Brain pericyte (primary cell): ENCODE data around the gene RBM6.
"Not testable (repeated sequence)": the region's sequence is repeated elsewhere in the genome, so short reads cannot be mapped to it uniquely, and the experiment has no call there.

Experiments used
- DNase-seq: peaks from one replicate; pipeline ENCODE4 v3.0.0-alpha.2; 2012; ENCODE audit warnings: low read depth, low spot score

RBM6 gene

DNA sequence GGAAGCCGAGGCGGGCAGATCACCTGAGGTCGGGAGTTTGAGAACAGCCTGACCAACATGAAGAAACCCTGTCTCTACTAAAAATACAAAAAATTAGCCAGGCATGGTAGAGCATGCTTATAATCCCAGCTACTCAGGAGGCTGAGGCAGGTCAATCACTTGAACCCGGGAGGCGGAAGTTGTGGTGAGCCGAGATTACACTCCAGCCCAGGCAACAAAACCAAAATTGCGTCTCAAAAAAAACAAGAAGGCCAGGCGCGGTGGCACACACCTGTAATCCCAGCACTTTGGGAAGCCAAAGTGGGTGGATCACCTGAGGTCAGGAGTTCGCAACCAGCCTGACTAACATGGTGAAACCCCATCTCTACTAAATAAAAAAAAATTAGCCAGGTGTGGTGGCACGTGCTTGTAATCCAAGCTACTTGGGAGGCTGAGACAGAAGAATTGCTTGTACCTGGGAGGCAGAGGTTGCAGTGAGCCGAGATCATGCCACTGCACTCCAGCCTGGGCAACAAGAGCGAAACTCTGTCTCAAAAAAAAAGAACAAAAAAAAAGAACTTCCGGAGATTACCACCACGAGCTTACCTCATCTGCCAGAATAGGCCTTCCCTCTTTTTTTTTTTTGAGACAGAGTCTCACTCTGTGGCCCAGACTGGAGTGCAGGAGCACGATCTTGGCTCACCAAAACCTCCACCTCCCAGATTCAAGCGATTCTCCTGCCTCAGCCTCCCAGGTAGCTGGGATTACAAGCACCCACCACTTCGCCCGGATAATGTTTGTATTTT, 22.0 kb upstream of the RBM6 start:
- DNase-seq = not testable (repeated sequence)

DNA sequence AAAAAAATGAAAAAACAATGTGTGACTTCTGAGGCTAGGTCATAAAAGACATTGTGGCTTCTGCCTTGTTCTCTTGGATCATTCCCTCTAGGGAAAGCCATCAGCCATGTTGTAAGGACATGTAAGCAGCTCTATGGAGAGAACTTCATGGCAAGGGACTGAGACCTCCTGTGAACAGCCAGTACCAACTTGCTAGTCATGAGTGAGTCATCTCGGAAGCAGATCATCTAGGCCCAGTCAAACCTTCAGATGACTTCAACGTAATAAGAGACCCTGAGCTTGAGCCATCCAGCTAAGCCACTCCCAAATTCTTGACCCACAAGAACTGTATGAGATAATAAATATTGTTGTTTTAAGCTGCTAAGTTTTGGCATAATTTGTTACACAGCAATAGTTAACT, 15.3 kb upstream of the RBM6 start:
- DNase-seq = peak; percentile 29

DNA sequence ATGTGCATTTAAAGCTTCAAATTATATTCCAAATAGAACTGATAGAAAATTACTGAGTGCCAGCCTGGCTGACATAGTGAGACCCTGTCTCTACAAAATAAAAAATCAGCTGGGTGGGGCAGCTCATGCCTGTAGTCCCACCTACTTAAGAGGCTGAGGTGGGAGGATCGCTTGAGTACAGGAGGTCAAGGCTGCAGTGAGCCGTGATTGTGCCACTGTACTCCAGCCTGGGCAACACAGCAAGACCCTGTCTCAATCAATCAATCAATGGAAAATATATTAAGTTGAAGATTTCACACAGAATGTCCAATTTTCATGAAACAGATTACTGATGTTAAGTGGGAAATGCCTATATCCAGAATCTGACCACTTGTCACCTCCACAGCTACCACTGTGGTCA, 14.5 kb upstream of the RBM6 start:
- DNase-seq = no peak

DNA sequence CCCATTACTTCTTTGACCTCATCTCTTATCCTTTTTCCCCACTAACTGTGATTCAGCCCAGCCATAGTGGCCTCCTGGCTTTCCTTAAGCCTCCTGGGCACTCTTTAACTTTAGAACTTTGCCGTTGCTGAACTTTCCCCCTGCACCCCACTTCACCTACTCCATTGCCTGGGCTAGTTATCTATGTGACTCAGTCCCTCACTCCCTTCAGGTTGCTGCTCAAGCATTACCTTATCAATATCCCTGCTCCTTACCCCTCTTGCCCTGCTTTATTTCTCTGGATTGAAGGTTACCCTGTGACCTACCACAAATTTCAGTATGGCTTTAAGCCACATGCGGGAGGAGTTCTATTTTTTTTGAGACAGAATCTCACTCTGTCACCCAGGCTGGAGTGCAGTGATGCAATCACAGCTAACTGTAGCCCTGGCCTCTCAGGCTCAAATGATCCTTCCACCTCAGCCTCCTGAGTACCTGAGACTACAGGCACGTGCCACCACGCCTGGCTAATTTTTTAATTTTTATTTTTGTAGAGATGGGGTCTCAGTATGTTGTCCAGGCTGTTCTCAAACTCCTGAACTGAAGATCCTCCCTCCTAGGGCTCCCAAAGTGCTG, 13.7 kb upstream of the RBM6 start:
- DNase-seq = no peak

DNA sequence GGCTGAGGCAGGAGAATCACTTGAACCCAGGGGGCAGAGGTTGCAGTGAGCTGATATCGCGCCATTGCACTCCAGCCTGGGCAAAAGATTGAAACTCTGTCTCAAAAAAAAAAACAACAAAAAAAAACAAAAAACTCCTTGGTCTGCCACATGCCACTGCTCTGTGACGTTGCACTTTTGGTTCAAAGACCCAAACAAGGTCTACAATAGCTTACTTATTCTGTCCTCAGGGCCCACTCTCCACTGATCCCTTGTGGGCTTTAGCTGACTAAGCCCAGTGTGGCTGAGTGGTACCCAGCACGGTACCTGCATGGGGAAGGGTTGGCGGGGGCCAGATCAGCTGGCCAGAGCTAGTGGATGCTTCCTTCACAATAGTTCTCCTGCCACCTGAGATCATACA, 12.2 kb upstream of the RBM6 start:
- DNase-seq = no peak

DNA sequence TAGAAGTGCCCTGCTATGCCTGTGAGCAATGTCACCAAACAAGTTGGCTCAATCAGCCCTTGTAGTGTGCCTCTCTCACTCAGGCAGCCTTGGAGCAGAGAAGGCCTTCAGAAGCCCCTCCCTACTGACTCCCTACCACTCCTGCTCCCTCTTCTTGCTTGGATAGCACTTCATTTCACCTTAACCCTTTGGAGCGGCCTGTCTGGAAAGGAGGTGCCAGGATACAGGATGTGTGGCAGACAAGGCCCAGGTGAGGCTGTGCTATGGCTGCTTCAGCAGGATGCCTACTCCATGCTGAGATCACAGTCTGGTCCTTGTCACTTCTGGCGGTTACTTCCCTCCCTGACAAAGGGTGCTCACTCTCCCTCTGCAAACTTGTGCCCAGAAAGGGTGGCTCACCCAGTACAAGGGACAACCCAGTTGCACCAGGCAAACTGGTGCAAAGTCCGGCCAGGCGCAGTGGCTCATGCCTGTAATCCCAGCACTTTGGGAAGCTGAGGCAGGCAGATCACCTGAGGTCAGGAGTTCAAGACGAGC, 11.4 kb upstream of the RBM6 start:
- DNase-seq = no peak

DNA sequence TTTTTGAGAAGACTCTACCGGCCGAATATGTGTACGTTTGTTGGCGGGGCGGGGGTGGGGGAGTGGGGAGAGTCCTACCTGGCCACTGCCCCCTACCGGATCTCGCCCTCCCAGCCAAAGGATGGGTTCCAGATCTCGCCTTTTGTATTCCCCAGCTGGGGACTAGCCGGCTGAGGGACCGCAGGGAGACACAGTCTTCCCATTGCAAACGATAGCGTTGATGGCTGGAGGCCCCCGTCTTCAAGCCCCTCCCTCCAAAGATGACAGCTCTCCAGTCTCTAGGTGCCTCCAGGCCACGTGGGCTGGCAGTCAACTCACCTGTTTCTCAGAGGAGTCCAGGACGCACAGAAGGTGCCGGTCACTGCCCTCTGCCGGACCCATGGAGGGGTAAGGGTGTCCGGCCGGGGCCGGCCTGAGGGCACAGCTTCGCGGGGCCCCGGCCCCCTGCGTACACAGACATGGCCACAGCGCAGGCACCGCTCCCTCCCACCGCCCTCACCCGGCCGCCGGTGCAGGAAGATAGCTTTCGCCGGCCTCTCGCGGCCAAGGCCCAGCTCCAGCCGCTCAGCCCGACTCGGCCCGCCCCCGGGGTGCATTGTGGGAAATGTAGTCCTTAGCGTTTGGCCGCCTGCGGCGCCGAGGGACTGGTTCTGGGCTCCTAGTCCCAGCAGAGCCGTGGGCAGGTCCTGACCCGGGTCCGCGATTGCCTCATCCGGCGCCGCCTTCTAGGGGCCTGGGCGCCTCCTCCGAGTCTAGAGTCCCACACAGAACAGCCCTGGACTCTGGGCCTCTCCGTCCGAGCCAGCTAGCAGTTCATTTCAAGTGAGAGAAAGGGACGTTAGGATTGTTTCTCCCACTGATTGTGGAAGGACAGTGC, 10.4 kb upstream of the RBM6 start, which contains the start of gene MON1A:
Gene MON1A (minus strand): TSS at position 521 of the 877 bp plus-strand sequence. CDS start 16,465 bp downstream, outside the sequence.
- peak; percentile 30 for DNase-seq

DNA sequence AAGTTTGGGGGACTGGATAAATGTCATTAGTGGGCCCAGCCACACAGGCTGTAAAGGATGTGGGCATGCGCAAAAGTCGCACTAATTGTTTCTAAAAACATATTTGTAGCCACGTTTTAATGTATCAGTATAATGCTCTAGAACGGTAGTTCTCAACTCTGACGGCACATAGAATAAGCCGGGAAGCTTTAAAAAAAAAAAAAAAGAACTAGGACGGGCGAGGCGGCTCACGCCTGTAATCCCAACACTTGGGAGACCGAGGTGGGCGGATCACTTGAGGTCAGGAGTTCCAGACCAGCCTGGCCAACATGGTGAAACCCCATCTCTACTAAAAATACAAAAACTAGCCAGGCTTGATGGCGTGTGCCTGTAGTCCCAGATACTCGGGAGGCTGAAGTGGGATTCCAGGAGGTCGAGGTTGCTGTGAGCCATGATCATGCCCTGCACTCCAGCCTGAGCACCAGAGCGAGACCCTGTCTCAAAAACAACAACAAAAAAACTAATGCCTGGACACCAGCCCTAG, 9.7 kb upstream of the RBM6 start:
- DNase-seq = no peak

DNA sequence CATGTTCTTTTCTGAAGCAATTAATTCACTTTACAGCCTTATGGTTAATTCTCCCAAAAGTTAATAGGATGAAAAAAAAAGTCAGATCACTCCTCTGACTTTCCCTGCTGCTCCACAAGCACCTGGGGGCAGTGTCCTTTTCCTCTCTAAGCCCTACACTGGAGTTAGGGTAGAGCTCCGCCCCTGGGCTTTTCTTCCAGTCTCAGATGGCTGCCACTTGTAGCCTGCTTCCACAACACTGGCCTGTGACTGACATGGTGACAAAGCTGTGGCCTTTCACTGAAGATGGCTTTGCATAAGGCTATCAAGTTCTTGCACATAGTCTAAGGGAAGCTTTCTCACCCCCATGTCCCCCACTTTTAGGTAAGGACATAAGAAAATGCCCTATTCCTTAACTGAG, 9.0 kb upstream of the RBM6 start:
- DNase-seq = no peak

DNA sequence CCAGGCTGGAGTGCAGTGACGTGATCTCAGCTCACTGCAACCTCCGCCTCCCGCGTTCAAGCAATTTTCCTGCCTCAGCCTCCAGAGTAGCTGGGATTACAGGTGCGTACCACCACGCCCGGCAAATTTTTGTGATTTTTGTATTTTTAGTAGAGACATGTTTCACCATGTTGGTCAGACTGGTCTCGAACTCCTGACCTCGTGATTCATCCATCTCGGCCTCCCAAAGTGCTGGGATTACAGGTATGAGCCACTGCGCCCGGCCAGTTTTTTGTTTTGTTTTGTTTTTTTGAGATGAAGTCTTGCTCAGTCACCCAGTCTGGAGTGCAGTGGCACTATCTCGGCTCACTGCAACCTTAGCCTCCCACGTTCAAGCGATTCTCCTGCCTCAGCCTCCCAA, 7.7 kb upstream of the RBM6 start:
- not testable (repeated sequence) for DNase-seq

DNA sequence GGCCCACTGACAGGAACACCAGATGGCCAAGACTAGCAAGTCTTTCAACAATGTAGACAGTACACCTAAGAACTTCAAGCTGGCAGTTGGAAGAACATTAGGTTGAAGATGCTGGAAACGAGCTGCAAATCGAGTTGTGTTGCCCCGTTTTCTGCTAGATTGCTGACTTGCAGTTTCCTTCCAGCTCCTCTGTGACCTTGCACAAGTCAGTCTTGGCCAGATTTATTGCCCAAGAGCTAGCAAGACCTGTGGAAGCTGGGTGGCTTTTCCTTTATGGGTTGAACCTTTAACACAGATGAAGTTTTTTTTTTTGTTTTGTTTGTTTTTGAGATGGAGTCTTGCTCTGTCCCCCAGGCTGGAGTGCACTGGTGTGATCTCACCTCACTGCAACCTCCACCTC, 2.9 kb upstream of the RBM6 start:
- no peak for DNase-seq

DNA sequence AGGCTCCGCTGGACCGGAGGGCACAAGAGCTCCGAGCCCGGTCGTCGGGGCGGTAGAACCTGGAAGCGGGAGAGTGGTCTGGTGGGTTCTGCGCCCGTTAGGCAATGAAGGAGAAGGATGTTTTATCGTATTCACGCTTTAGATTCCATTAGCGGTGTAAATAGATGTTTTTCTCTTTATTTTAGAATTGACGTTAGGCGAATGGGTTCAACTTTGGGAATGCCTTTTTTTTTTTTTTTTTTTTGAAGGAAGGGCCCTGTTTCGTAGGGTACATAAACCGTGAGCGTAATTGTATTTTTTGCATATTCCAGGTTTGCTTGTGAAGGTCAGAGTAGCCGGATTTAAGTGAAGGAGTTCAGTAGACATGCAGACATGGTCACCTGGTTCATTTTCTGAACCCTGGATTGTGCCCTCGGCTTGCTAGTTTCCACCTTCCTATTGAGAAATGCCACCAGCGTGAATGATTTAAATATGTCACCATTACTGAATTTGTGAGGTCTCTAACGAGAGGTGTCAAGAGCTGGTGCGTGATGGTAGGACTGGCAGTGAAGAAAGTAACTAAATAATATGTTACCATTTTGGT, 808 bp downstream of the RBM6 start:
- DNase-seq = no peak

DNA sequence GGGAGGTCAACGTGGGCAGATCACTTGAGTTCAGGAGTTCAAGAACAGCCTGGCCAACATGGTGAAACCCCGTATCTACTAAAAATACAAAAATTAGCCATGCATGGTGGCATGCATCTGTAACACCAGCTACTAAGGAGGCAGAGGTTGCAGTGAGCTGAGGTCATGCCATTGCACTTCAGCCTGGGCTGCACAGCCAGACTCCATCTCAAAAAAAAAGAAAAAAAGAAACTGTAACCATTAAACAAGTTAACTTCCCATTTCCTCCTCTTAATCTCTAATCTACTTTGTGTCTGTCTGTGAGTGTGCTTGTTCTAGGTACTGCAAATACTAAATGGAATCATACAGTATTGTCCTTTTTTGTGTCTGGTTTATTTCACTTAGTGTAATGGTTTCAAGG, 2.7 kb downstream of the RBM6 start:
- no peak for DNase-seq

DNA sequence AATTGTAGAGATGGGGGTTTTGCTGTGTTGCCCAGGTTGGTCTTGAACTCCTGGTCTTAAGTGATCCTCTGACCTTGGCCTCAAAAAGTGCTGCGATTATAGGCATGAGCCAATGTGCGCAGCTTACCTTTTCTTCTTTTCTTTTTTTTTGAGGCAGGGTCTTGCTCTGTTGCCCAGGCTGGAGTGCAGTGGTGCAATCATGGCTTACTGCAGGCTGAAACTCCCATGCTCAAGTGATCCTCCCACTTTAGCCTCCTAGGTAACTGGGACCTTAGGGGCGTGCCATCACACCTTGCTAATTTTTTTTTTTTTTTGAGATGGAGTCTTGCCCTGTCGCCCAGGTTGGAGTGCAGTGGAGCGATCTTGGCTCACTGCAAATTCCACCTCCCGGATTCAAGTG, 13.0 kb downstream of the RBM6 start:
- no peak for DNase-seq

DNA sequence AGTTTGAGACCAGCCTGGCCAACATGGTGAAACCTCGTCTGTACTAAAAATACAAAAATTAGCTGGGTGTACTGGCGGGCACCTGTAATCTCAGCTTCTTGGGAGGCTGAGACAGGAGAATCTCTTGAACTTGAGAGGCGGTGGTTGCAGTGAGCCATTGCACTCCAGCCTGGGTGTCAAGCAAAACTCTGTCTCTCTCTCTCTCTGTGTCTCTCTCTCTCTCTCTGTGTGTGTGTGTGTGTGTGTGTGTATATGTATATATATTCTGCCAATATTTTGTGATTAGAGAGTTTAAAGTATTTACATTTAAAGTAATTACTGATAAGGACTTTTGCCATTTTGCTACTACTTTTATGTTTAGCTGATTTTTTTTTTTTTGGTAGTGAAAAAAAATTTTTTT, 15.7 kb downstream of the RBM6 start:
- DNase-seq = no peak

DNA sequence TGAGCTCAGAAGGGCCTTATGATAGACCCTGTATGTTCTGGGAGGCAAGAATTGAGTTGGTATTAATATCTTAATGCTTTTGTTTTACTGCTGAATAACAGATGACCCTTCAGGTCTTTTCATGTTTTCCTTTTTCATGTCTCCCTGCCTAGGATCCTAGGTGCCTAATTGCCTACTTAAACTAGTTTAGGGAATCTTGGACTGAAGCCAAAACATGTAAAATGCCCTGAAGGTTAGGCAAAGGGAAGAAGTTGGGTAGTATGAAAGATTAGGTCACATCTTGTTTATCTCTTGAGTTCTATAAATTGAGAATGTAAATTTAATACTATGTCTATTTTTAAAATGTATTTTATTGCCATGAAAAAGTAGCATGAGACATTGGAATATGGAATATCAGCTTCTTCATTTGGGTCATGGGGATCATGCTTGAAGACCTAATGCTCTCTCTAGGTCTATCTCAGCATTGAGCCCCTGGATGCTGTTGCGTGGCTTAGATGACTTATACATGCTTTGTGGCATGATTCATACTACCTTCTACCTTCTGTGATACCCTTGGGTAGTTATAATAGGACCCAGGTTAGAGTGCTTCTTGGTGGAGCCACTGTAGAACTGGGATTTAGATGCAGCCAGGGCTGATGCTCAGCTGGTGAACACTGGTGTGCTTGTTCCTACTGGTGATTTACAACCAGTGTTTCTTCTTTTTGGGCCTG, 26.4 kb downstream of the RBM6 start:
- no peak for DNase-seq

DNA sequence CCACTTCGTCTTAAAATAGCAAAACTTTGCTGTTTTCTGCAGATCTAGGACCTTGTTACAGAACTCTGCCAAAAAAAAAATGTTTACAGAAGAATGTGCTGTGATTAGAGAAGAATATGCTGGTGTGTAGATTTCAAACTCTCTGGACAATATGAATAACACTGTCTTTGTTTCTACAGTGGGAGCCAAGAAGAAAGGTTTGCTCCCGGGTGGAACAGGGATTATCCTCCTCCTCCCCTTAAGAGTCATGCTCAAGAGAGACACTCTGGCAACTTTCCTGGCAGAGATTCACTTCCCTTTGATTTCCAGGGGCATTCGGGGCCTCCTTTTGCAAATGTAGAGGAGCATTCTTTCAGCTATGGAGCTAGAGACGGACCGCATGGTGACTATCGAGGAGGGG, 27.3 kb downstream of the RBM6 start:
- no peak for DNase-seq

DNA sequence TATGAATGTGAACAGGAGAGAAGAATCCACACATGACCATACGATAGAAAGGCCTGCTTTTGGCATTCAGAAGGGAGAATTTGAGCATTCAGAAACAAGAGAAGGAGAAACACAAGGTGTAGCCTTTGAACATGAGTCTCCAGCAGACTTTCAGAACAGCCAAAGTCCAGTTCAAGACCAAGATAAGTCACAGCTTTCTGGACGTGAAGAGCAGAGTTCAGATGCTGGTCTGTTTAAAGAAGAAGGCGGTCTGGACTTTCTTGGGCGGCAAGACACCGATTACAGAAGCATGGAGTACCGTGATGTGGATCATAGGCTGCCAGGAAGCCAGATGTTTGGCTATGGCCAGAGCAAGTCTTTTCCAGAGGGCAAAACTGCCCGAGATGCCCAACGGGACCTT, 28.4 kb downstream of the RBM6 start:
- no peak for DNase-seq

DNA sequence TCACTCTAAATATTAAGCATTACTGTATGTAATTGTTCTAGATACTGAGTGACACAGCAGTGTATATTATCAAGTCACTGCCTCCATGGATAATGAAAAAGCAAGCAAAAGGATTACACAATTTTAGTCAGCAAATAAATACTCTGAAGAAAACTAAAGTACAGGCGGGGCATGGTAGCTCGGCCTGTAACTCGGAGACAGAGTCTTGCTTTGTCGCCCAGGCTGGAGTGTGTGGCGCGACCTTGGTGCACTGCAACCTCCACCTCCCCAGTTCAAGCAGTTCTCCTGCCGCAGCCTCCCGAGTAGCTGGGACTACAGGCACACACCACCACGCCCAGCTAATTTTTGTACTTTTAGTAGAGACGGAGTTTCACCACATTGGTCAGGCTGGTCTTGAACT, 32.7 kb downstream of the RBM6 start:
- DNase-seq = no peak

DNA sequence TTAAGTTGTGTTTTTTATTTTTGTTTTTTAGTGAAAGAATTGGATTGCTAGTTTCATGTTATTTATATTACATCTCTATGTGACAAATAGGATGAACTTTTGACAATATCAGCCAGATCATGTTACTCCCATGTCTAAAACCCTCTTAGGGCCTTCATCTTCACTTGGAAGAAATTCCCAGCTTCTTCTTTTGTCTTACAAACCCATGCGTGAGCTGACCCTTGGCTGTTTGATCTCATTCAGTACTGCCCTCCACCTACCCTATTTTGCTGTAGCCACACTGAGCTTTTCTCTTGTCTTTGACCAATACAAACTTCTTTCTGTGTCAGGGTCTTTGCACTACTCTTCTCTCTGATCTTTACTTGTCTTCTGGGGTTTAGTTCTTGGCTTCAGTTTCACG, 37.0 kb downstream of the RBM6 start:
- DNase-seq = no peak

DNA sequence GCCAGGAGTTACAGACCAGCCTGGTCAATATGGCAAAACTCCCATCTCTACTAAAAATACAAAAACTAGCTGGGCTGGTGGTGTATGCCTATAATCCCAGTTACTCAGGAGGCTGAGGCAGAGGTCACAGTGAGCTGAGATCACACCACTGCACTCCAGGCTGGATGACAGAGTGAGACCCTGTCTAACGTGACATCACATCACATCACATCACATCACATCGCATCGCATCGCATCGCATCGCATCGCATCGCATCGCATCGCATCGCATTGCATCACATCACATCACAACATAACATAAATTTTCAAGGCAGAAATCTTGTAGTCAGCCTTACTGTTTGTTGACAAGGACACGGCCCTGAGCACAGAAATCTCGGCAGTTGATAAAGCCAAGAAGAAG, 44.4 kb downstream of the RBM6 start:
- DNase-seq = no peak
